Mucosa of descending colon (tissue), 3 donors: ENCODE results near the gene DHRS7B. TPM values are rescaled to one million over a fixed set of nuclear protein-coding genes. Genes with fewer than 3 reads are reported as not detected.

Experiments
- ATAC-seq: fragments of 200-7000 bp; cut with Tn5 transposase; one replicate; pipeline ENCODE4 v1.9.1; 2020; ENCODE audit warnings: mild to moderate bottlenecking, moderate library complexity
- DNase-seq, 3 donors: peaks; one replicate each; pipeline ENCODE4 v3.0.0-alpha.2; 2020
- H3K36me3 ChIP-seq: fragments of 200-600 bp; one replicate; pipeline ENCODE4 v1.8.0; 2021; ENCODE audit warnings: low read depth, mild to moderate bottlenecking
- H3K4me1 ChIP-seq: fragments of 200-600 bp; one replicate; pipeline ENCODE4 v1.8.0; 2021; ENCODE audit warnings: low read depth, mild to moderate bottlenecking
- H3K4me3 ChIP-seq: fragments of 200-600 bp; one replicate; pipeline ENCODE4 v1.8.0; 2021; ENCODE audit warnings: mild to moderate bottlenecking
- H3K9me3 ChIP-seq: fragments of 200-600 bp; one replicate; pipeline ENCODE4 v1.8.0; 2021; ENCODE audit warnings: mild to moderate bottlenecking
- intact Hi-C, 2 donors: fragments of 100-400 bp; cut with DNase I in 1 of 2; cut with micrococcal nuclease in 1 of 2; formaldehyde crosslinking; loops; one replicate each; pipeline versions ENCODE4 v1.11.0 to v1.11.1; 2022; cut with DNase I, micrococcal nuclease
- total RNA-seq, 3 donors: library from RNA; stranded (reverse); fragmentation: NEBNext Ultra II Directional in 2 of 3; extraction: Animal tissue kit (Norgen Biotek cat#: 25700) in 2 of 3; gene quantifications; one replicate each; pipeline versions ENCODE4 v1.2.1 to v1.2.4, GENCODE V29; 2021 to 2023
- TF ChIP-seq, protein P1 (sequence below): fragments of 200-600 bp; IDR thresholded peaks from one replicate; pipeline ENCODE4 v1.8.0; 2022; ENCODE audit warnings: antibody characterized with exemption, mild to moderate bottlenecking
- donor health status: DM: no; HTN: no; CAD: no; lungs with moderate emphysema.
- donor health status: DM: no; HTN: no; CAD: no.
- donor health status: DM: no; HTN: yes; CAD: no.

Gene DHRS7B
- total RNA-seq, 3 donors from 2014 or later = 21.9 to 34.0 (median 30.2) TPM

DNA sequence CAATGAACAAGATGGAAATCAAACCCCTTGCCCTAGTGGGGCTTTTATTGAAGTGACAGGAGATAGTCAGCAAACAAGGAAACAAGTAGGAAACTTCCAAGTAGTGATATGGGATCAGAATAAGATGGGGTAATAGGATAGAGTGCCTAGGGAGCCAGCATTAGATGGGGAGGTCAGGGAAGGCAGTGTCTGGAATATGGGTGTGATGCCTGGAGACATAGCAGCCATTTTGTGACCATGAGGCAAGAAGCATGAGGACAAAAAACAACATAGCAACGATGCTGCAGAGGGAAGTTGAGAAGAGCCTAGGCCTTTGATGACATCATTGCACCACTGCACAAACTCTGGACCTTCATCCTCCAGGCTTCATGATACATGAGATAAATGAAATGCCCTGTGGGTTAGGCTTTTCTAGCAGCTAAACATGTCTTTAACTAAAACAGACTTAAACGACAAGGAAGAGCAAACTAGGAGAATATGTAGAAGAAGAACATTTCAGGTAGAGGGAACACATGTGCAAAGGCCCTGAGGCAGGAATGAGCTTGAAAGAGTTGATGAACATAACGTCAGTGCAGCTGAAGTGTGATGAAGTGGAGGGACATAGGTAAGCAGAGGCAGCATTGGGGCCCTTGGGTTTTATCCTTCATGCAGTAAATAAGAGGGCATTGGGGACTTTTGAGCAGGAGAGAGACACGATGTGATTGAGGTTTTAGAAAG, 105.4 kb downstream of the DHRS7B start:
- H3K4me1 ChIP-seq = no peaks in the 10 kb centered on the region
- intact Hi-C loops = no loop called here
- no peak overlapping the region for H3K4me3 ChIP-seq
- no peaks in the 10 kb centered on the region for H3K9me3 ChIP-seq
- H3K36me3 ChIP-seq = no peaks in the 10 kb centered on the region
- TF ChIP-seq, protein P1, sequence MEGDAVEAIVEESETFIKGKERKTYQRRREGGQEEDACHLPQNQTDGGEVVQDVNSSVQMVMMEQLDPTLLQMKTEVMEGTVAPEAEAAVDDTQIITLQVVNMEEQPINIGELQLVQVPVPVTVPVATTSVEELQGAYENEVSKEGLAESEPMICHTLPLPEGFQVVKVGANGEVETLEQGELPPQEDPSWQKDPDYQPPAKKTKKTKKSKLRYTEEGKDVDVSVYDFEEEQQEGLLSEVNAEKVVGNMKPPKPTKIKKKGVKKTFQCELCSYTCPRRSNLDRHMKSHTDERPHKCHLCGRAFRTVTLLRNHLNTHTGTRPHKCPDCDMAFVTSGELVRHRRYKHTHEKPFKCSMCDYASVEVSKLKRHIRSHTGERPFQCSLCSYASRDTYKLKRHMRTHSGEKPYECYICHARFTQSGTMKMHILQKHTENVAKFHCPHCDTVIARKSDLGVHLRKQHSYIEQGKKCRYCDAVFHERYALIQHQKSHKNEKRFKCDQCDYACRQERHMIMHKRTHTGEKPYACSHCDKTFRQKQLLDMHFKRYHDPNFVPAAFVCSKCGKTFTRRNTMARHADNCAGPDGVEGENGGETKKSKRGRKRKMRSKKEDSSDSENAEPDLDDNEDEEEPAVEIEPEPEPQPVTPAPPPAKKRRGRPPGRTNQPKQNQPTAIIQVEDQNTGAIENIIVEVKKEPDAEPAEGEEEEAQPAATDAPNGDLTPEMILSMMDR = no peak
- ATAC-seq (no peak), DNase-seq (no peak)

GRCh38 chr17:21233581-21234347, 107.0 kb downstream of the DHRS7B start:
- H3K4me3 ChIP-seq = no peak overlapping the region
- H3K36me3 ChIP-seq = no peaks in the 10 kb centered on the region
- no peaks in the 10 kb centered on the region for H3K9me3 ChIP-seq
- no peaks in the 10 kb centered on the region for H3K4me1 ChIP-seq
- TF ChIP-seq, protein P1 = no peak
- DNase-seq (no peak), ATAC-seq (peak; percentile 13)
- intact Hi-C loops = no loop called here

DNA sequence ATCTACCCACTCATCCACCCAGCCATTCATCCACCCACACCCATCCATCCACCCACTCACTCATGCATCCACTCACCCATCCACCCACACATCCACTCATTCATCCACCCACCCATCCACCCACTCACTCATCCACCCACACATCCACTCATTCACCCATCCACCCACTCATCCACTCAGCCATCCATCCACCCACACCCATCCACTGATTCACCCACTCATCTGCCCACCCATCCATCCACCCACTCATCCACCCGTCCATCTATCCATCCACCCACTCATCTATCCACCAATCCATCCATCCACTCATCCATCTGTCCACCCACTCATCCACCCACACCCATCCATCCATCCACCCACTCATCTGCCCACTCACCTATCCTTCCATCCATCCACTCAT, 109.2 kb downstream of the DHRS7B start:
- Histone ChIP-seq H3K4me3 (no peak overlapping the region), H3K4me1 (no peaks in the 10 kb centered on the region), H3K9me3 (no peaks in the 10 kb centered on the region), H3K36me3 (no peaks in the 10 kb centered on the region)
- intact Hi-C loops = no loop called here
- TF ChIP-seq, protein P1 = no peak
- no peak for DNase-seq
- ATAC-seq = no peak

DNA sequence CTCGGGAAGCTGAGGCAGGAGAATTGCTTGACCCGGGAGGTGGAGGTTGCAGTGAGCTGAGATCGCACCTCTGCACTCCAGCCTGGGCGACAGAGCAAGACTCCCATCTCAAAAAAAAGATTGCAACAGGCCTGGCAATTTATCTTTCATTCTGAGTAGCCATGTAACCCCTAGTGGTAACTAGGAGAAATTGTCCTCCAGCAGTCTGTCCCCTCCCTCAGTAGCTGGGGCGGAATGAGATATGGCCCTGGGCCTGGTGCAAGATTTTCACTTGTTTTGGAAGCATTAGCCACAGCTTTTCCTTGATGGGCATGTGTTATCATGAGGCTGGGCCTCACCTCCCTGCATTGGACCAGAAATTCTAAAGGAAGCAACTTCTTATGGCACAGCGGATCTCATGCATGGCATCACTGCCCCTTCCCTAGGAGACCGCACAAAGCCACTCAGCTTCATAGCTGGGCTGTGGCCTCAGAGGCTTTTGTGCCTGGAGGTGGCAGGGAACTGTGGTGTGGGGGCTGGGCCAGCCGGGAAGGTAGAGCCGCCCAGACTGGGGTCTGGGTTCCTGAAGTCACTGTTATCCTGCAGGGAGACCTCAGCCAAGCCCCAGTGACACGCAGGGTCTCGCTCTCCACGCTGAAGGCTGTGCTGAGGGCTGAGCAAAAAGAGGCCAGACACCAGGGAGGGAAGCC, 113.1 kb downstream of the DHRS7B start:
- no peaks in the 10 kb centered on the region for H3K9me3 ChIP-seq
- TF ChIP-seq, protein P1 = no peak
- no peaks in the 10 kb centered on the region for H3K36me3 ChIP-seq
- intact Hi-C loops = no loop called here
- H3K4me3 ChIP-seq = no peak overlapping the region
- DNase-seq (no peak), ATAC-seq (peak; percentile 57)
- no peaks in the 10 kb centered on the region for H3K4me1 ChIP-seq

GRCh38 chr17:21240369-21241055, 113.7 kb downstream of the DHRS7B start:
- no peaks in the 10 kb centered on the region for H3K9me3 ChIP-seq
- no peak overlapping the region for H3K4me3 ChIP-seq
- ATAC-seq = no peak
- no peak for DNase-seq
- intact Hi-C loops = no loop called here
- H3K36me3 ChIP-seq = no peaks in the 10 kb centered on the region
- no peaks in the 10 kb centered on the region for H3K4me1 ChIP-seq
- TF ChIP-seq, protein P1 = no peak

Other genes starting within 250 kb of the DHRS7B start
- 100 to 1,000 TPM; 162 to 168 (median 168) TPM for gene USP22, start 84.0 kb upstream of the DHRS7B start, total RNA-seq
- gene TMEM11, start 87.2 kb downstream of the DHRS7B start, total RNA-seq = 10 to 100 TPM; 25.7 to 34.4 (median 27.1) TPM
- gene NATD1, start 126.4 kb downstream of the DHRS7B start, total RNA-seq = 10 to 100 TPM in 1 of 3 donors, 1 to 10 TPM in 2; 3.9 to 11.1 (median 7.2) TPM
- gene MAP2K3, start 157.7 kb downstream of the DHRS7B start, total RNA-seq = 10 to 100 TPM; 46.0 to 75.5 (median 67.1) TPM
- gene KCNJ12, start 249.4 kb downstream of the DHRS7B start, total RNA-seq = 1 to 10 TPM in 2 of 3 donors, under 1 TPM in 1; 0.67 to 1.9 (median 1.1) TPM